Measurements from ENCODE around the gene TMEM168.

TMEM168 gene

GRCh38 chr7:112781110-112781509 is 9.1 kb downstream of the TMEM168 start:
- H3K4me3 ChIP-seq (replicated peaks; ENCODE audit: low read depth, low read length): no peak overlapping the region
- DNase-seq (ENCODE audit: low read depth): no peak
- no peak for TF ChIP-seq CTCF (IDR thresholded peaks at IDR 0.05; ENCODE audit: low read length, missing control alignments)

GRCh38 chr7:112779667-112780066 is 10.5 kb downstream of the TMEM168 start:
- no peak overlapping the region for H3K4me3 ChIP-seq (replicated peaks; ENCODE audit: low read depth, low read length)
- no peak for TF ChIP-seq CTCF (IDR thresholded peaks at IDR 0.05; ENCODE audit: low read length, missing control alignments)
- DNase-seq (ENCODE audit: low read depth): peak; percentile 4

DNA sequence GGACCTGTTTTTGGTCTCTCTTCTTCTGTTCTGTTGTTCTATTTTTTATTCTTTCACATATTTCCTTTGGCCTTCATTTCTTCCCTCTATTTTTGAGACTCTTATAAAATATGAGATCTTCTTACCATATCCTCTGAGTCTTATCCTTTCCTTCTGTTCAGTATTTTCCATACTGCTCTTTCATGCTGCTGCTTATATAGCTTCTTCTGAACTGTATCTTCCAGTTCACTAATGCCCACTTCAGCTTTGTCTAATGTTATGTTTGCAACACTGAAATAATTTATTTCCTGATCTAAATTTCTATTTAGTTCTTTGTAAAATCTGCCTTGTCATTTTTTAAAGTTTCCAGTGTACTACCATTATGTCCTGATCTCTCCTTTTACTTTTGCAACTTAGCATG is 12.8 kb downstream of the TMEM168 start:
- DNase-seq (ENCODE audit: low read depth): no peak
- H3K4me3 ChIP-seq (replicated peaks; ENCODE audit: low read depth, low read length): no peak overlapping the region
- no peak for TF ChIP-seq CTCF (IDR thresholded peaks at IDR 0.05; ENCODE audit: low read length, missing control alignments)

DNA sequence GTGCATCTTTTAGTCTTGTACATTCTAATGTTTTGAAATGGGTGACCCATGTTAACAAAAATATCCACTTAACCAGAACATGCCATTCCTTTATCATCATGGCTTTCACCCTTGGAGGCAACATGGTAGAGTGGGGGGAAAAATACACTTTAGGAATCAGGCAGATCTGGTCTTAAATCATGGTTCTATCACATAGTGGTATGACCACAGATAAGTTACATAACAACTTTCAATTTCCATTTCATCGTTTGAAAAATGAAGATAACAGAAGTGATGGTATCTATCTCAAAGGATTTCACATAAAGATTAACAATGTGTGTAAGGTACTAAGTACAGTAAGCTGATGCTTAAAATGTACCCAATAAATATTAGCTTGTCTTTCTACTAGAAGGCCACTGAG is 19.0 kb downstream of the TMEM168 start:
- H3K4me3 ChIP-seq (replicated peaks; ENCODE audit: low read depth, low read length): no peak overlapping the region
- TF ChIP-seq CTCF (IDR thresholded peaks at IDR 0.05; ENCODE audit: low read length, missing control alignments): no peak
- DNase-seq (ENCODE audit: low read depth): no peak

GRCh38 chr7:112770051-112770450 is 20.1 kb downstream of the TMEM168 start:
- TF ChIP-seq CTCF (IDR thresholded peaks at IDR 0.05; ENCODE audit: low read length, missing control alignments): no peak
- no peak overlapping the region for H3K4me3 ChIP-seq (replicated peaks; ENCODE audit: low read depth, low read length)
- DNase-seq (ENCODE audit: low read depth): no peak

DNA sequence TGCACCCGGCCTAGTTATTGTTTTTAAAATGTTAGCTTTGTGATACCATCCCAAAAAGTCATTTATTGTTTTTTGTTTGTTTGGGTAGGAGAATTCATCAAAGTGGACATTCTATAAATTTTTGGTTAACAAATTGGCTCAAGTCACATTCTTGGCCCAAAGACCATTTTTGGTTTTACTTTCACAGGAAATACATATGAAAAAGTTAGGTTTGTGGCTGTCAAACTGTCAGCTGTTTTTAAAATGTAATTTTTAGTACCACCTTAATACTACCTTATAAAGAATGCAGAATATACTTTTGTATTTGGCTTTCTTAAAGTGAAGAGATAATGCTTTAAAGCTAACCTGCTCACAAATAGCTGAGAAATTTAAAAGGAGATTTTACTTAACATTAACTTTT is 25.1 kb downstream of the TMEM168 start:
- no peak for DNase-seq (ENCODE audit: low read depth)
- TF ChIP-seq CTCF (IDR thresholded peaks at IDR 0.05; ENCODE audit: low read length, missing control alignments): no peak
- H3K4me3 ChIP-seq (replicated peaks; ENCODE audit: low read depth, low read length): no peak overlapping the region

DNA sequence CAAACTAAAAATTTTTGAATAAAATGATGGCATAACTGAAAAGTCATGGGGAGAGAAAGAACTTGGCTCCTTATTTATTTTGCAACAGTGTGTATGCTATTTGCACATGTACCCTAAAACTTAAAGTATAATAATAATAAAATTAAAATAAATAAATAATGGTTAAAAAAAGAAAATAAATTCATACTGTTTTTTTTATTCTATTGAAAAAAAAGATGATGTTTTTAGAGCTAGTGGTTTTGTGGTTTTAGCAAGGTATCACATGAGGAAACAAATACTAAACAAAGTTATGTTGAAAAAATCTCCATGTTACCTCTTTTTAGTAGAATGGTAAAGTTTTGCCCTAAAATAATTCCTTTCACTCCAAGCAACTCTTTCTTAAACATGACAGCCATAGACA is 26.2 kb downstream of the TMEM168 start:
- H3K4me3 ChIP-seq (replicated peaks; ENCODE audit: low read depth, low read length): no peak overlapping the region
- TF ChIP-seq CTCF (IDR thresholded peaks at IDR 0.05; ENCODE audit: low read length, missing control alignments): no peak
- no peak for DNase-seq (ENCODE audit: low read depth)
